ENCODE data around the gene RIPPLY1.

RIPPLY1 gene

GRCh38 chrX:106903291-106903824 is at the start of gene RIPPLY1:
RIPPLY1 (minus strand) TSS chrX:106903341; CDS start chrX:106903287, 54 bp downstream.
- Histone ChIP-seq H3K4me3 (ENCODE audit: low read depth in 1 of 2, low read length in 1 of 2) (no peak within 1 kb of the TSS), H3K27me3 (no peaks in the 10 kb centered on the region), H3K36me3 (no peaks in the 10 kb centered on the region), H3K4me1 (ENCODE audit: control insufficient read depth in 1 of 2, insufficient read depth in 1 of 2, low read depth in 1 of 2, low read length in 1 of 2) (no peaks in the 10 kb centered on the region), H3K27ac (no peak within 1 kb of the TSS), H3K9me3 (no peaks in the 10 kb centered on the region)
- TF ChIP-seq CTCF (IDR thresholded peaks at IDR 0.05), result no peak

DNA sequence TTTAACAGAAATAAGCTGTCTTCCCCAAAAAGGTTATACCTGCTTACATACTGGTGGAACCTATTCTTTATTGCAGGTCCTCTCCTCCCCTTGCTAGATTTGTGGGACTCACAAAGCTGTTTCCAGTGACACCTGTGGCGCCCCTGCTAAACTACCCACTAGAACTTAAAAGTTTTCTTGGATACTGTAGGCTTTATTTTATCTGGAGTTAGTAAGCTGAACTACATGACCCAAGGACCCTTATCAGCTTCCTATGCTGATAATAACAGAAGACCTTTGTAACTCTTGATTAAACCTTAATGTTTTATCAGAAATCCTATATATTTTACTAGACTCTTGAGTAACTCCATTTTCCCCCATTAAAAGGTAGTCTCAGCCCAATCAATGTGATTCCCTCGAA is 49.4 kb upstream of the RIPPLY1 start:
- H3K36me3 ChIP-seq, result no peaks in the 10 kb centered on the region
- no peak for TF ChIP-seq CTCF (IDR thresholded peaks at IDR 0.05)
- no peaks in the 10 kb centered on the region for H3K9me3 ChIP-seq
- H3K4me1 ChIP-seq (ENCODE audit: control insufficient read depth in 1 of 2, insufficient read depth in 1 of 2, low read depth in 1 of 2, low read length in 1 of 2), result no peaks in the 10 kb centered on the region
- no peaks in the 10 kb centered on the region for H3K27me3 ChIP-seq
- H3K27ac ChIP-seq, result no peak overlapping the region
- no peak overlapping the region for H3K4me3 ChIP-seq (ENCODE audit: low read depth in 1 of 2, low read length in 1 of 2)

GRCh38 chrX:106952089-106952488 is 48.9 kb upstream of the RIPPLY1 start:
- H3K9me3 ChIP-seq, result no peaks in the 10 kb centered on the region
- H3K4me1 ChIP-seq (ENCODE audit: control insufficient read depth in 1 of 2, insufficient read depth in 1 of 2, low read depth in 1 of 2, low read length in 1 of 2), result no peaks in the 10 kb centered on the region
- H3K27me3 ChIP-seq, result no peaks in the 10 kb centered on the region
- no peaks in the 10 kb centered on the region for H3K36me3 ChIP-seq
- no peak overlapping the region for H3K4me3 ChIP-seq (ENCODE audit: low read depth in 1 of 2, low read length in 1 of 2)
- TF ChIP-seq CTCF (IDR thresholded peaks at IDR 0.05), result no peak
- no peak overlapping the region for H3K27ac ChIP-seq

DNA sequence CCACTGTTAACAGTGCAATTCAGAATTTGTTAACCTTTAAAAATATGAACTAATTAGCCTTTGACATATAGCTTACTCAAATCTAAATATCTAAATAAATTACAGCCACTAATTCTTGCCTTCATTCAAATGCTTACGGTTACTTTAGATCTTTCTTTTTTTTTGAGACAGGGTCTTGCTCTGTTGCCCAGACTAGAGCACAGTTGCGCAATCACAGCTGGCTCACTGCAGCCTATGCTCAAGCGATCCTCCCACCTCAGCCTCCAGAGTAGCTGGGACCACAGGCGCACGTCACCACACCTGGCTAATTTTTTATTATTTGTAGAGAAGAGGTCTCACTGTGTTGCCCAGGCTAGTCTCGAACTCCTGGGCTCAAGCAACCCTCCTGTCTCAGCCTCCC is 48.1 kb upstream of the RIPPLY1 start:
- no peak overlapping the region for H3K27ac ChIP-seq

GRCh38 chrX:106950381-106950780 is 47.2 kb upstream of the RIPPLY1 start:
- Histone ChIP-seq H3K27me3 (no peaks in the 10 kb centered on the region), H3K4me1 (ENCODE audit: control insufficient read depth in 1 of 2, insufficient read depth in 1 of 2, low read depth in 1 of 2, low read length in 1 of 2) (no peaks in the 10 kb centered on the region), H3K27ac (no peak overlapping the region), H3K36me3 (no peaks in the 10 kb centered on the region), H3K4me3 (ENCODE audit: low read depth in 1 of 2, low read length in 1 of 2) (no peak overlapping the region), H3K9me3 (no peaks in the 10 kb centered on the region)
- TF ChIP-seq CTCF (IDR thresholded peaks at IDR 0.05), result no peak

More for the DNA sequence above, 48.1 kb upstream of the RIPPLY1 start:
- no peak for TF ChIP-seq CTCF (IDR thresholded peaks at IDR 0.05)
- Histone ChIP-seq H3K4me1 (ENCODE audit: control insufficient read depth in 1 of 2, insufficient read depth in 1 of 2, low read depth in 1 of 2, low read length in 1 of 2) (no peaks in the 10 kb centered on the region), H3K4me3 (ENCODE audit: low read depth in 1 of 2, low read length in 1 of 2) (no peak overlapping the region), H3K27me3 (no peaks in the 10 kb centered on the region), H3K9me3 (no peaks in the 10 kb centered on the region), H3K36me3 (no peaks in the 10 kb centered on the region)

DNA sequence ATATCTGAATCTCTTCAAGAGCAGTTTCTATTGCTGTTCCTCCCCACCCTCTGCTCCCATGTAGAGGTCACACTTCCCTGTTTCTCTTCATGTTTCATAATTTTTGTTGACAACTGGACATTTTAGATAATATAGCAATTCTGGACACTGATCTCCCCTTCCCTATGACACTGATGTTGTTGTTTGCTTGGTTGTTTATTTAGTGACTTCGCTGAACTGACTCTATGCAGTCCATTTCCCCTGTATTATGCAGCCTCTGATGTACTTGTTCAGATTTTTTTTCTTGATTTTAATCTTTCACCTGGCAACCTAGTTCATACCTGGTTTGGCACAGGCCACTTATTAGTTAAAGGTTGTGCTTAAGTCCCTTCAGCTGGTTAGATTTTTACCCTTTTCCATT is 46.2 kb upstream of the RIPPLY1 start:
- H3K4me1 ChIP-seq (ENCODE audit: control insufficient read depth in 1 of 2, insufficient read depth in 1 of 2, low read depth in 1 of 2, low read length in 1 of 2), result no peaks in the 10 kb centered on the region
- no peak overlapping the region for H3K27ac ChIP-seq
- TF ChIP-seq CTCF (IDR thresholded peaks at IDR 0.05), result no peak
- H3K9me3 ChIP-seq, result no peaks in the 10 kb centered on the region
- H3K36me3 ChIP-seq, result no peaks in the 10 kb centered on the region
- no peaks in the 10 kb centered on the region for H3K27me3 ChIP-seq
- H3K4me3 ChIP-seq (ENCODE audit: low read depth in 1 of 2, low read length in 1 of 2), result no peak overlapping the region
